IPS-20b (cell line): Measurements from ENCODE around the gene PARD6B.
"Not testable (repeated sequence)": the region's sequence is repeated elsewhere in the genome, so short reads cannot be mapped to it uniquely, and the experiment has no call there.

Experiments
- H3K27ac ChIP-seq: one replicate; pipeline ENCODE4 v1.5.1; 2013; ENCODE audit warnings: low read length
- H3K27me3 ChIP-seq: 2 replicates; pipeline ENCODE4 v1.6.1; 2013; ENCODE audit warnings: mild to moderate bottlenecking, low read length, inconsistent platforms; ENCODE audit not compliant: insufficient read depth
- H3K36me3 ChIP-seq: 2 replicates; pipeline ENCODE4 v1.6.1; 2013; ENCODE audit warnings: low read depth, mild to moderate bottlenecking, inconsistent platforms, low read length, moderate library complexity; ENCODE audit not compliant: insufficient read depth
- H3K4me1 ChIP-seq: 2 replicates; pipeline ENCODE4 v1.6.1; 2013; ENCODE audit warnings: mild to moderate bottlenecking, control low read depth, inconsistent platforms, low read length, moderate library complexity; ENCODE audit not compliant: insufficient read depth
- H3K4me3 ChIP-seq: 2 replicates; pipeline ENCODE4 v1.5.1; 2013; ENCODE audit warnings: mild to moderate bottlenecking, low read length, inconsistent platforms
- H3K9ac ChIP-seq: 2 replicates; pipeline ENCODE4 v1.6.1; 2013; ENCODE audit warnings: low read depth, mild to moderate bottlenecking, inconsistent platforms, low read length, moderate library complexity
- H3K9me3 ChIP-seq: 2 replicates; pipeline ENCODE4 v1.6.1; 2013; ENCODE audit warnings: mild to moderate bottlenecking, low read depth, low read length, inconsistent platforms; ENCODE audit not compliant: insufficient read depth

PARD6B gene

GRCh38 chr20:50758469-50758868 lies 27.1 kb downstream of the PARD6B start:
- H3K9ac ChIP-seq: no peak overlapping the region
- H3K4me3 ChIP-seq: no peak overlapping the region
- no peaks in the 10 kb centered on the region for H3K27me3 ChIP-seq
- no peak overlapping the region for H3K27ac ChIP-seq
- no peaks in the 10 kb centered on the region for H3K36me3 ChIP-seq
- no peaks in the 10 kb centered on the region for H3K9me3 ChIP-seq
- peaks cover 6% of the 10 kb centered on the region; the same call in 1 of the 2 replicates for H3K4me1 ChIP-seq

- Histone ChIP-seq H3K36me3 (no peaks in the 10 kb centered on the region), H3K27me3 (no peaks in the 10 kb centered on the region), H3K4me1 (peaks cover 6% of the 10 kb centered on the region; the same call in 1 of the 2 replicates), H3K9ac (no peak overlapping the region), H3K27ac (no peak overlapping the region), H3K9me3 (no peaks in the 10 kb centered on the region), H3K4me3 (no peak overlapping the region)
These were observed 27.6 kb downstream of the PARD6B start for GRCh38 chr20:50758992-50759391.

GRCh38 chr20:50759678-50760077 lies 28.3 kb downstream of the PARD6B start:
- Histone ChIP-seq H3K4me3 (no peak overlapping the region), H3K9me3 (no peaks in the 10 kb centered on the region), H3K36me3 (no peaks in the 10 kb centered on the region), H3K4me1 (peaks cover 6% of the 10 kb centered on the region; the same call in 1 of the 2 replicates), H3K27me3 (no peaks in the 10 kb centered on the region), H3K27ac (no peak overlapping the region), H3K9ac (no peak overlapping the region)

- Histone ChIP-seq H3K27me3 (no peaks in the 10 kb centered on the region), H3K9ac (no peak overlapping the region), H3K4me3 (no peak overlapping the region), H3K36me3 (no peaks in the 10 kb centered on the region), H3K27ac (no peak overlapping the region), H3K9me3 (no peaks in the 10 kb centered on the region), H3K4me1 (peaks cover 9% of the 10 kb centered on the region)
These were observed 30.7 kb downstream of the PARD6B start for GRCh38 chr20:50762045-50762422.

- Histone ChIP-seq H3K9ac (no peak overlapping the region), H3K9me3 (no peaks in the 10 kb centered on the region), H3K27me3 (no peaks in the 10 kb centered on the region), H3K27ac (no peak overlapping the region), H3K36me3 (no peaks in the 10 kb centered on the region), H3K4me1 (peaks cover 11% of the 10 kb centered on the region), H3K4me3 (no peak overlapping the region)
These were observed 31.2 kb downstream of the PARD6B start for GRCh38 chr20:50762435-50763220.

GRCh38 chr20:50763550-50764458 lies 32.4 kb downstream of the PARD6B start:
- H3K27ac ChIP-seq, H3K9me3 ChIP-seq, H3K4me3 ChIP-seq, H3K27me3 ChIP-seq, H3K9ac ChIP-seq, H3K36me3 ChIP-seq: not testable (repeated sequence)
- peaks cover 11% of the 10 kb centered on the region for H3K4me1 ChIP-seq

- H3K4me1 ChIP-seq: peaks cover 11% of the 10 kb centered on the region
- not testable (repeated sequence) for H3K4me3 ChIP-seq, H3K27me3 ChIP-seq, H3K27ac ChIP-seq, H3K9me3 ChIP-seq, H3K36me3 ChIP-seq, H3K9ac ChIP-seq
These were observed 33.9 kb downstream of the PARD6B start for GRCh38 chr20:50765251-50765650.

GRCh38 chr20:50765674-50766073 lies 34.3 kb downstream of the PARD6B start:
- Histone ChIP-seq H3K27me3 (no peaks in the 10 kb centered on the region), H3K9me3 (no peaks in the 10 kb centered on the region), H3K36me3 (no peaks in the 10 kb centered on the region), H3K4me3 (no peak overlapping the region), H3K27ac (no peak overlapping the region), H3K9ac (no peak overlapping the region), H3K4me1 (peaks cover 11% of the 10 kb centered on the region)

- H3K4me1 ChIP-seq, H3K27me3 ChIP-seq, H3K9me3 ChIP-seq, H3K36me3 ChIP-seq, H3K27ac ChIP-seq: not testable (repeated sequence)
- peak overlapping the region; percentile 20; the same call in 1 of the 2 replicates for H3K9ac ChIP-seq
- peak overlapping the region; percentile 15; the same call in 1 of the 2 replicates for H3K4me3 ChIP-seq
These were observed 35.8 kb downstream of the PARD6B start for GRCh38 chr20:50766955-50767809.

GRCh38 chr20:50768991-50769390 lies 37.6 kb downstream of the PARD6B start:
- H3K9me3 ChIP-seq, H3K27me3 ChIP-seq, H3K4me1 ChIP-seq, H3K27ac ChIP-seq, H3K4me3 ChIP-seq, H3K36me3 ChIP-seq: not testable (repeated sequence)
- peak overlapping the region; percentile 32; the same call in 1 of the 2 replicates for H3K9ac ChIP-seq

- not testable (repeated sequence) for H3K27me3 ChIP-seq, H3K9me3 ChIP-seq, H3K9ac ChIP-seq, H3K36me3 ChIP-seq, H3K4me1 ChIP-seq, H3K27ac ChIP-seq, H3K4me3 ChIP-seq
These were observed 38.2 kb downstream of the PARD6B start for GRCh38 chr20:50769551-50770085.
